Mesothelial cell of epicardium (in vitro differentiated cells): Measurements from ENCODE around the gene RFC3. TPM values are rescaled to one million over a fixed set of nuclear protein-coding genes. Genes with fewer than 3 reads are reported as not detected.

ENCODE experiments used
- DNase-seq, 2 experiments: peaks; one replicate each; pipeline ENCODE4 v3.0.0; 2021; ENCODE audit warnings: low spot score in 2 of 2; ENCODE audit not compliant: unreplicated experiment in 2 of 2
- H3K27ac Mint-ChIP-seq: 2 replicates; pipeline ENCODE4 v1.8.0; 2021; ENCODE audit warnings: mixed read lengths
- H3K27me3 Mint-ChIP-seq: 2 replicates; pipeline ENCODE4 v1.8.0; 2021; ENCODE audit warnings: low read depth, mixed read lengths
- H3K36me3 Mint-ChIP-seq: 2 replicates; pipeline ENCODE4 v1.8.0; 2021; ENCODE audit warnings: mixed read lengths
- H3K4me1 Mint-ChIP-seq: 2 replicates; pipeline ENCODE4 v1.8.0; 2021; ENCODE audit warnings: mixed read lengths
- H3K4me3 Mint-ChIP-seq: 2 replicates; pipeline ENCODE4 v1.8.0; 2021; ENCODE audit warnings: mild to moderate bottlenecking, moderate library complexity, mixed read lengths
- H3K9me3 Mint-ChIP-seq: 2 replicates; pipeline ENCODE4 v1.8.0; 2021; ENCODE audit warnings: mixed read lengths
- CTCF ChIP-seq: fragments of 200-600 bp; sonication (generic); IDR thresholded peaks from one replicate; pipeline ENCODE4 v1.5.0; 2021; ENCODE audit warnings: antibody characterized with exemption; ENCODE audit not compliant: unreplicated experiment
- total RNA-seq: library from RNA; stranded (reverse); gene quantifications from 3 replicates; pipeline ENCODE4 v1.2.1, GENCODE V29; 2021

Gene RFC3
- total RNA-seq, 1 donor from 2014 or later = 20.4 TPM

- TF ChIP-seq CTCF = no peak
- H3K36me3 Mint-ChIP-seq = peaks cover 28% of the 10 kb centered on the region
- no peaks in the 10 kb centered on the region for H3K27me3 Mint-ChIP-seq
- DNase-seq = no peak
- peaks cover 9% of the 10 kb centered on the region for H3K4me1 Mint-ChIP-seq
- no peaks in the 10 kb centered on the region for H3K9me3 Mint-ChIP-seq
- H3K4me3 Mint-ChIP-seq = no peak overlapping the region
- H3K27ac Mint-ChIP-seq = peak overlapping the region; percentile 84
These were observed 20.7 kb downstream of the RFC3 start for GRCh38 chr13:33838647-33839046.

- DNase-seq = no peak
- no peak overlapping the region for H3K4me3 Mint-ChIP-seq
These were observed 22.5 kb downstream of the RFC3 start for GRCh38 chr13:33840402-33840801.

GRCh38 chr13:33842207-33842606 is 24.3 kb downstream of the RFC3 start:
- Mint-ChIP-seq H3K36me3 (peaks cover 21% of the 10 kb centered on the region), H3K9me3 (no peaks in the 10 kb centered on the region), H3K4me1 (peaks cover 11% of the 10 kb centered on the region), H3K27ac (no peak overlapping the region), H3K4me3 (no peak overlapping the region), H3K27me3 (no peaks in the 10 kb centered on the region)
- DNase-seq = no peak
- TF ChIP-seq CTCF = no peak

More at GRCh38 chr13:33840402-33840801, 22.5 kb downstream of the RFC3 start:
- H3K27me3 Mint-ChIP-seq = no peaks in the 10 kb centered on the region
- H3K27ac Mint-ChIP-seq = no peak overlapping the region
- H3K4me1 Mint-ChIP-seq = peaks cover 9% of the 10 kb centered on the region
- no peaks in the 10 kb centered on the region for H3K9me3 Mint-ChIP-seq
- TF ChIP-seq CTCF = no peak
- peaks cover 23% of the 10 kb centered on the region for H3K36me3 Mint-ChIP-seq

GRCh38 chr13:33842986-33843385 is 25.0 kb downstream of the RFC3 start:
- no peak overlapping the region for H3K27ac Mint-ChIP-seq
- peaks cover 11% of the 10 kb centered on the region for H3K4me1 Mint-ChIP-seq
- no peak overlapping the region for H3K4me3 Mint-ChIP-seq
- DNase-seq = no peak
- H3K27me3 Mint-ChIP-seq = no peaks in the 10 kb centered on the region
- no peak for TF ChIP-seq CTCF
- H3K36me3 Mint-ChIP-seq = peaks cover 20% of the 10 kb centered on the region
- H3K9me3 Mint-ChIP-seq = no peaks in the 10 kb centered on the region

- H3K36me3 Mint-ChIP-seq = peaks cover 10% of the 10 kb centered on the region
- no peaks in the 10 kb centered on the region for H3K9me3 Mint-ChIP-seq
- no peak overlapping the region for H3K27ac Mint-ChIP-seq
These were observed 27.8 kb downstream of the RFC3 start for GRCh38 chr13:33845572-33846302.

More at GRCh38 chr13:33845572-33846302, 27.8 kb downstream of the RFC3 start:
- no peak for DNase-seq
- Mint-ChIP-seq H3K27me3 (no peaks in the 10 kb centered on the region), H3K4me3 (no peak overlapping the region), H3K4me1 (peaks cover 4% of the 10 kb centered on the region)
- no peak for TF ChIP-seq CTCF
